Ecto neural progenitor cell (in vitro differentiated cells): ENCODE data around the gene NYAP2.
A peak's percentile ranks its signal among the peaks of the same experiment; 100 is the strongest.

Source experiments
- DNase-seq: peaks from one replicate; pipeline ENCODE4 v3.0.0-alpha.2; 2018; ENCODE audit warnings: low spot score

Gene NYAP2

GRCh38 chr2:225428360-225428759 is 28.9 kb downstream of the NYAP2 start:
- DNase-seq: no peak

- DNase-seq: no peak
Measured at GRCh38 chr2:225429717-225430116, 30.2 kb downstream of the NYAP2 start.

- no peak for DNase-seq
Measured at GRCh38 chr2:225431105-225431863, 31.8 kb downstream of the NYAP2 start.

- DNase-seq: peak; percentile 53
Measured at GRCh38 chr2:225434014-225434413, 34.5 kb downstream of the NYAP2 start.

- DNase-seq: no peak
Measured at GRCh38 chr2:225437319-225437718, 37.8 kb downstream of the NYAP2 start.

GRCh38 chr2:225438248-225438647 is 38.7 kb downstream of the NYAP2 start:
- DNase-seq: no peak

GRCh38 chr2:225452677-225453076 is 53.2 kb downstream of the NYAP2 start:
- no peak for DNase-seq

- peak; percentile 50 for DNase-seq
Measured at GRCh38 chr2:225454412-225454811, 54.9 kb downstream of the NYAP2 start.

GRCh38 chr2:225456619-225457260 is 57.2 kb downstream of the NYAP2 start:
- no peak for DNase-seq

GRCh38 chr2:225457482-225457881 is 58.0 kb downstream of the NYAP2 start:
- DNase-seq: no peak

GRCh38 chr2:225458431-225459117 is 59.1 kb downstream of the NYAP2 start:
- no peak for DNase-seq

GRCh38 chr2:225462417-225462816 is 62.9 kb downstream of the NYAP2 start:
- no peak for DNase-seq

- DNase-seq: no peak
Measured at GRCh38 chr2:225462945-225463344, 63.4 kb downstream of the NYAP2 start.

GRCh38 chr2:225463449-225463848 is 63.9 kb downstream of the NYAP2 start:
- no peak for DNase-seq

GRCh38 chr2:225464346-225465025 is 65.0 kb downstream of the NYAP2 start:
- no peak for DNase-seq

GRCh38 chr2:225465827-225466226 is 66.3 kb downstream of the NYAP2 start:
- no peak for DNase-seq

- DNase-seq: no peak
Measured at GRCh38 chr2:225466891-225467604, 67.5 kb downstream of the NYAP2 start.

GRCh38 chr2:225468131-225468530 is 68.6 kb downstream of the NYAP2 start:
- no peak for DNase-seq

GRCh38 chr2:225471039-225471438 is 71.5 kb downstream of the NYAP2 start:
- no peak for DNase-seq

GRCh38 chr2:225471482-225471881 is 72.0 kb downstream of the NYAP2 start:
- no peak for DNase-seq

- no peak for DNase-seq
Measured at GRCh38 chr2:225472161-225472560, 72.7 kb downstream of the NYAP2 start.

- no peak for DNase-seq
Measured at GRCh38 chr2:225479386-225479785, 79.9 kb downstream of the NYAP2 start.
